ENCODE measurements around the gene PRCC.
A peak's percentile ranks its signal among the peaks of the same experiment; 100 is the strongest.

Gene PRCC

GRCh38 chr1:156809711-156810366, 42.5 kb downstream of the PRCC start:
- no peak overlapping the region for H2BK12ac ChIP-seq (ENCODE audit: low read length)
- H3K9ac ChIP-seq (ENCODE audit: low read depth, low read length, poor library complexity): no peak overlapping the region
- H4K8ac ChIP-seq (ENCODE audit: low read depth, low read length): no peak overlapping the region
- no peak overlapping the region for H3K4me3 ChIP-seq (ENCODE audit: low read length in 2 of 2)
- H2BK5ac ChIP-seq (ENCODE audit: low read length): peak overlapping the region; percentile 27
- H3K4ac ChIP-seq (ENCODE audit: low read length): no peak overlapping the region
- no peak overlapping the region for H3K23ac ChIP-seq (ENCODE audit: low read depth, low read length, poor library complexity)
- DNase-seq (ENCODE audit: low spot score): no peak
- H3K9me3 ChIP-seq (replicated peaks in 1 of 2; ENCODE audit: control insufficient read depth in 2 of 2, insufficient read depth in 1 of 2, low read depth in 1 of 2, low read length in 2 of 2): no peaks in the 10 kb centered on the region
- H2BK15ac ChIP-seq (ENCODE audit: low read length): no peak overlapping the region
- H3K27ac ChIP-seq (replicated peaks; ENCODE audit: low read length): no peak overlapping the region
- no peak overlapping the region for H2AK5ac ChIP-seq (ENCODE audit: low read depth, low read length)
- no peaks in the 10 kb centered on the region for H3K79me1 ChIP-seq (ENCODE audit: low read depth, low read length)
- no peaks in the 10 kb centered on the region for H3K36me3 ChIP-seq (replicated peaks in 1 of 2; ENCODE audit: control insufficient read depth in 2 of 2, insufficient read depth in 2 of 2, low read length in 2 of 2)
- peaks cover 0 to 30% (median 19%) of the 10 kb centered on the region in 3 experiments for H3K27me3 ChIP-seq (ENCODE audit: control insufficient read depth in 3 of 3, insufficient read depth in 3 of 3, low read depth in 1 of 3, low read length in 3 of 3)
- H3K4me1 ChIP-seq (ENCODE audit: control insufficient read depth in 2 of 2, insufficient read depth in 1 of 2, low read depth in 1 of 2, low read length in 2 of 2): peaks cover 9 to 16% of the 10 kb centered on the region in 2 donors
- H3K4me2 ChIP-seq (ENCODE audit: insufficient read depth, low read length, poor library complexity, severe bottlenecking): no peak overlapping the region
- H2BK120ac ChIP-seq (ENCODE audit: low read depth, low read length): no peak overlapping the region
- no peak overlapping the region for H3K18ac ChIP-seq (ENCODE audit: low read length)
- no CpG with 5 or more reads among the region's 7 CpGs for WGBS, 2 donors (ENCODE audit: extremely low coverage in 2 of 2, insufficient read length in 2 of 2, insufficient replicate concordance in 1 of 2)
- no peak overlapping the region for H4K91ac ChIP-seq (ENCODE audit: low read depth, low read length, poor library complexity)
- no peak overlapping the region for H2AFZ ChIP-seq (ENCODE audit: low read length)
- no peak overlapping the region for H3K14ac ChIP-seq (ENCODE audit: low read length)

DNA sequence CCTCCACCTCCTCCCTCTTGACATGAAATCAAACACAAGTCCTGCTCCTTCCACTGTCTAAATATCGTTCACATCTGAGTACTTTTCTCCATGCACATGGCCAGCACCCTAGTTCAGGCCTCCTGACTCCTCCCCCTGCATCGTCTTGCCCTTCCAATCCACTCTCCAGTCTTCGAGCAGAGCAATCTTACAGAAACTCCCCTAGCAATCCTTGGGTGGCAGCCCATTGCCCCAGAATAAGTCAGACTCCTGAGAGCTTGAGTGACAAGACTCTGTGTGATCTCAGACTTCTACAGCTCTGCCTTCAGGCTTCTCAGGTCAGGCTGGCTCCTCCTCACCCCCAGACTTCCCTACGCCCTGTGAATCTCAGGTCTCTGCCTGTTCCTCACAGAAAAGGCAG, 43.8 kb downstream of the PRCC start:
- Histone ChIP-seq H3K4me2 (ENCODE audit: insufficient read depth, low read length, poor library complexity, severe bottlenecking) (no peak overlapping the region), H2BK12ac (ENCODE audit: low read length) (no peak overlapping the region), H4K8ac (ENCODE audit: low read depth, low read length) (no peak overlapping the region), H2AFZ (ENCODE audit: low read length) (no peak overlapping the region), H3K9ac (ENCODE audit: low read depth, low read length, poor library complexity) (no peak overlapping the region), H2BK120ac (ENCODE audit: low read depth, low read length) (no peak overlapping the region), H2AK5ac (ENCODE audit: low read depth, low read length) (no peak overlapping the region), H3K9me3 (replicated peaks in 1 of 2; ENCODE audit: control insufficient read depth in 2 of 2, insufficient read depth in 1 of 2, low read depth in 1 of 2, low read length in 2 of 2) (no peaks in the 10 kb centered on the region), H3K14ac (ENCODE audit: low read length) (peak overlapping the region; percentile 72), H3K4me3 (ENCODE audit: low read length in 2 of 2) (no peak overlapping the region), H3K4me1 (ENCODE audit: control insufficient read depth in 2 of 2, insufficient read depth in 1 of 2, low read depth in 1 of 2, low read length in 2 of 2) (peaks cover 9 to 18% of the 10 kb centered on the region in 2 donors), H3K79me1 (ENCODE audit: low read depth, low read length) (no peaks in the 10 kb centered on the region), H2BK5ac (ENCODE audit: low read length) (no peak overlapping the region), H3K36me3 (replicated peaks in 1 of 2; ENCODE audit: control insufficient read depth in 2 of 2, insufficient read depth in 2 of 2, low read length in 2 of 2) (no peaks in the 10 kb centered on the region), H2BK15ac (ENCODE audit: low read length) (no peak overlapping the region), H4K91ac (ENCODE audit: low read depth, low read length, poor library complexity) (no peak overlapping the region), H3K18ac (ENCODE audit: low read length) (no peak overlapping the region), H3K27ac (replicated peaks; ENCODE audit: low read length) (no peak overlapping the region), H3K27me3 (ENCODE audit: control insufficient read depth in 3 of 3, insufficient read depth in 3 of 3, low read depth in 1 of 3, low read length in 3 of 3) (peaks cover 0 to 43% (median 19%) of the 10 kb centered on the region in 3 experiments), H3K23ac (ENCODE audit: low read depth, low read length, poor library complexity) (no peak overlapping the region), H3K4ac (ENCODE audit: low read length) (no peak overlapping the region)
- WGBS, 2 donors (ENCODE audit: extremely low coverage in 2 of 2, insufficient read length in 2 of 2, insufficient replicate concordance in 1 of 2): no CpG with 5 or more reads among the region's 4 CpGs
- DNase-seq (ENCODE audit: low spot score): no peak

DNA sequence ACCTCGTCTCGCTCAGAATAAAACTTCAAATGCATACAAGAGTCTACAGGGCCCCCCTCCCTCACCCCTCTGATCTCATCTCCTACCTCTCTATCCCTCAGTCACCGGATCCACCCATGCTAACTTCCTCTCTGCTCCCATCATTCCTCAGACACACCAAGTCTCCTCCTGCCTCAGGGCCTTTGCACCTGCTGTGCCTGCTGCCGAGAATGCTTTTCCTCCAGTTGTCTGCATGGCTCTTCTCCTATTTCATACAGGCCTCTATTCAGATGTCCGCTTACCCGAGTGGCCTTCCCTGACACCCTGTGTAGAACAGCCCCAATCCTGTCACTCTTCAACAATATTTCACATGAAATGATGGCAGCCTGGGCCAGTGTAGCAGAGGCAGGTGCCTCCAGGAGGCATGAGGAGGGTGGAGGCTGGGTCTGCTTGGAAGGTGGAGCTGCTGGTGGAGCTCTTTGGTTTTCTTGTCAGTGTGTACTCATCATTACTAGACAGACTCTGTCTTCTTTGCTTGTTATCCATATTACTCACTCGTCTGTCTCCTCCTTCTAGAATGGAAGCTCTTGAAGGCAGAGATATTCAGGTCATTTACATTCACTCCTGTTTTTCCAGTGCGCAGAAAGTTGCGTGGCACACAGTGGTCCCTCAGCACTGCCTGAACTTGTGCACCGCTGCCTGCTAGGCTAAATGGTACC, 45.1 kb downstream of the PRCC start:
- no CpG with 5 or more reads among the region's 10 CpGs for WGBS, 2 donors (ENCODE audit: extremely low coverage in 2 of 2, insufficient read length in 2 of 2, insufficient replicate concordance in 1 of 2)
- Histone ChIP-seq H2AFZ (ENCODE audit: low read length) (no peak overlapping the region), H2BK15ac (ENCODE audit: low read length) (no peak overlapping the region), H2BK12ac (ENCODE audit: low read length) (no peak overlapping the region), H2BK5ac (ENCODE audit: low read length) (no peak overlapping the region), H2AK5ac (ENCODE audit: low read depth, low read length) (no peak overlapping the region), H3K4ac (ENCODE audit: low read length) (no peak overlapping the region), H3K23ac (ENCODE audit: low read depth, low read length, poor library complexity) (no peak overlapping the region), H3K4me3 (ENCODE audit: low read length in 2 of 2) (no peak overlapping the region), H4K8ac (ENCODE audit: low read depth, low read length) (no peak overlapping the region), H3K9ac (ENCODE audit: low read depth, low read length, poor library complexity) (no peak overlapping the region), H3K18ac (ENCODE audit: low read length) (no peak overlapping the region), H4K91ac (ENCODE audit: low read depth, low read length, poor library complexity) (no peak overlapping the region), H3K4me2 (ENCODE audit: insufficient read depth, low read length, poor library complexity, severe bottlenecking) (no peak overlapping the region), H3K27me3 (ENCODE audit: control insufficient read depth in 3 of 3, insufficient read depth in 3 of 3, low read depth in 1 of 3, low read length in 3 of 3) (peaks cover 0 to 53% (median 19%) of the 10 kb centered on the region in 3 experiments), H3K4me1 (ENCODE audit: control insufficient read depth in 2 of 2, insufficient read depth in 1 of 2, low read depth in 1 of 2, low read length in 2 of 2) (peaks cover 9 to 18% of the 10 kb centered on the region in 2 donors), H3K27ac (replicated peaks; ENCODE audit: low read length) (no peak overlapping the region), H3K9me3 (replicated peaks in 1 of 2; ENCODE audit: control insufficient read depth in 2 of 2, insufficient read depth in 1 of 2, low read depth in 1 of 2, low read length in 2 of 2) (no peaks in the 10 kb centered on the region), H2BK120ac (ENCODE audit: low read depth, low read length) (no peak overlapping the region), H3K14ac (ENCODE audit: low read length) (no peak overlapping the region), H3K79me1 (ENCODE audit: low read depth, low read length) (no peaks in the 10 kb centered on the region), H3K36me3 (replicated peaks in 1 of 2; ENCODE audit: control insufficient read depth in 2 of 2, insufficient read depth in 2 of 2, low read length in 2 of 2) (no peaks in the 10 kb centered on the region)
- DNase-seq (ENCODE audit: low spot score): no peak

DNA sequence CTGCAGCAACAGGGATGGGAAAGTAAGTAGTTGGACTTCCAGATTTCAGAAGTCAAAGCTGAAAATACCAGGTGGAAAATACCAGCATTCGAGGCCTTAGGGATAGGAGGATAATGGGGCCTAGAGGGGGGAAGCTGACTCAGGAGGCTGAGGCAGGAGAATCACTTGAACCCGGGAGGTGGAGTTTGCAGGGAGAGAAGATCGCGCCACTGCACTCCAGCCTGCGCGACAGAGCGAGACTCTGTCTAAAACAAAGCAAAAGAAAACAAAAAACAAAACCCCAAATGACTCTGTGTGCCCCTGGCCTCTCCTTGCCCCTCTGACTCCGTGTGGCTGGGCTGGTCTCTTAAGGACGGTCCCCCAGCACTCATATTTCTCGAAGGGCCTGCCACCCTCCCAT, 46.0 kb downstream of the PRCC start:
- peaks cover 0 to 53% (median 19%) of the 10 kb centered on the region in 3 experiments for H3K27me3 ChIP-seq (ENCODE audit: control insufficient read depth in 3 of 3, insufficient read depth in 3 of 3, low read depth in 1 of 3, low read length in 3 of 3)
- H4K8ac ChIP-seq (ENCODE audit: low read depth, low read length): no peak overlapping the region
- no peak overlapping the region for H3K14ac ChIP-seq (ENCODE audit: low read length)
- DNase-seq (ENCODE audit: low spot score): no peak
- no peak overlapping the region for H3K27ac ChIP-seq (replicated peaks; ENCODE audit: low read length)
- peak overlapping the region; percentile 98 for H3K18ac ChIP-seq (ENCODE audit: low read length)
- H2BK15ac ChIP-seq (ENCODE audit: low read length): no peak overlapping the region
- H3K36me3 ChIP-seq (replicated peaks in 1 of 2; ENCODE audit: control insufficient read depth in 2 of 2, insufficient read depth in 2 of 2, low read length in 2 of 2): no peaks in the 10 kb centered on the region
- peak overlapping the region; percentile 32 to 76 for H3K4me3 ChIP-seq (ENCODE audit: low read length in 2 of 2)
- no peak overlapping the region for H3K4ac ChIP-seq (ENCODE audit: low read length)
- no peak overlapping the region for H2BK12ac ChIP-seq (ENCODE audit: low read length)
- peaks cover 9 to 18% of the 10 kb centered on the region in 2 donors for H3K4me1 ChIP-seq (ENCODE audit: control insufficient read depth in 2 of 2, insufficient read depth in 1 of 2, low read depth in 1 of 2, low read length in 2 of 2)
- H3K23ac ChIP-seq (ENCODE audit: low read depth, low read length, poor library complexity): peak overlapping the region; percentile 12
- peak overlapping the region; percentile 95 for H2AFZ ChIP-seq (ENCODE audit: low read length)
- H3K9ac ChIP-seq (ENCODE audit: low read depth, low read length, poor library complexity): peak overlapping the region; percentile 85
- H2BK120ac ChIP-seq (ENCODE audit: low read depth, low read length): no peak overlapping the region
- no peaks in the 10 kb centered on the region for H3K79me1 ChIP-seq (ENCODE audit: low read depth, low read length)
- no peak overlapping the region for H2AK5ac ChIP-seq (ENCODE audit: low read depth, low read length)
- no peaks in the 10 kb centered on the region for H3K9me3 ChIP-seq (replicated peaks in 1 of 2; ENCODE audit: control insufficient read depth in 2 of 2, insufficient read depth in 1 of 2, low read depth in 1 of 2, low read length in 2 of 2)
- H3K4me2 ChIP-seq (ENCODE audit: insufficient read depth, low read length, poor library complexity, severe bottlenecking): peak overlapping the region; percentile 75
- H4K91ac ChIP-seq (ENCODE audit: low read depth, low read length, poor library complexity): no peak overlapping the region
- no CpG with 5 or more reads among the region's 10 CpGs for WGBS, 2 donors (ENCODE audit: extremely low coverage in 2 of 2, insufficient read length in 2 of 2, insufficient replicate concordance in 1 of 2)
- no peak overlapping the region for H2BK5ac ChIP-seq (ENCODE audit: low read length)

Data from neuronal stem cell (in vitro differentiated cells).